Stimulated activated CD4-positive, alpha-beta T cell treated with anti-CD3 and anti-CD28 coated beads, Interleukin-1b, Interleukin-23, amount 100 ng/mL, for 48 hours (primary cell): ENCODE data around the gene DNAH6.
"Not testable (repeated sequence)": the region's sequence is repeated elsewhere in the genome, so short reads cannot be mapped to it uniquely, and the experiment has no call there.

Experiments
- DNase-seq: peaks from one replicate; pipeline ENCODE4 v3.0.0-alpha.2; 2020

Gene DNAH6

GRCh38 chr2:84846041-84846663, 329.9 kb downstream of the DNAH6 start:
- DNase-seq: peak; percentile 29

- no peak for DNase-seq
Measured at GRCh38 chr2:84846741-84847142, 330.4 kb downstream of the DNAH6 start.

- DNase-seq: no peak
Measured at GRCh38 chr2:84847326-84848050, 331.2 kb downstream of the DNAH6 start.

- peak; percentile 38 for DNase-seq
Measured at GRCh38 chr2:84849271-84849952, 333.1 kb downstream of the DNAH6 start.

- DNase-seq: no peak
Measured at GRCh38 chr2:84850471-84850870, 334.2 kb downstream of the DNAH6 start.

- DNase-seq: no peak
Measured at GRCh38 chr2:84851876-84852275, 335.6 kb downstream of the DNAH6 start.

- DNase-seq: no peak
Measured at GRCh38 chr2:84854850-84855249, 338.6 kb downstream of the DNAH6 start.

GRCh38 chr2:84855731-84856130, 339.4 kb downstream of the DNAH6 start:
- DNase-seq: no peak

GRCh38 chr2:84856787-84857186, 340.5 kb downstream of the DNAH6 start:
- DNase-seq: peak; percentile 64

- no peak for DNase-seq
Measured at GRCh38 chr2:84857566-84857965, 341.3 kb downstream of the DNAH6 start.

GRCh38 chr2:84858123-84858522, 341.8 kb downstream of the DNAH6 start:
- DNase-seq: no peak

- no peak for DNase-seq
Measured at GRCh38 chr2:84858937-84859336, 342.6 kb downstream of the DNAH6 start.

GRCh38 chr2:84861539-84861938, 345.2 kb downstream of the DNAH6 start:
- DNase-seq: no peak

- DNase-seq: no peak
Measured at GRCh38 chr2:84862006-84862405, 345.7 kb downstream of the DNAH6 start.

GRCh38 chr2:84865181-84865783, 349.0 kb downstream of the DNAH6 start:
- DNase-seq: no peak

- DNase-seq: no peak
Measured at GRCh38 chr2:84866122-84866521, 349.8 kb downstream of the DNAH6 start.

- DNase-seq: not testable (repeated sequence)
Measured at GRCh38 chr2:84868327-84868726, 352.0 kb downstream of the DNAH6 start.
